ENCODE results near the gene LCE1B.

Gene LCE1B, protein sequence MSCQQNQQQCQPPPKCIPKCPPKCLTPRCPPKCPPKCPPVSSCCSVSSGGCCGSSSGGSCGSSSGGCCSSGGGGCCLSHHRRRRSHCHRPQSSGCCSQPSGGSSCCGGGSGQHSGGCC

GRCh38 chr1:152811671-152812070, at the start of gene LCE1B:
Gene LCE1B, plus strand, starts transcription at chr1:152811971. Its CDS starts 476 bp downstream, at chr1:152812447.
- DNase-seq (ENCODE audit: low spot score) = no peak

DNA sequence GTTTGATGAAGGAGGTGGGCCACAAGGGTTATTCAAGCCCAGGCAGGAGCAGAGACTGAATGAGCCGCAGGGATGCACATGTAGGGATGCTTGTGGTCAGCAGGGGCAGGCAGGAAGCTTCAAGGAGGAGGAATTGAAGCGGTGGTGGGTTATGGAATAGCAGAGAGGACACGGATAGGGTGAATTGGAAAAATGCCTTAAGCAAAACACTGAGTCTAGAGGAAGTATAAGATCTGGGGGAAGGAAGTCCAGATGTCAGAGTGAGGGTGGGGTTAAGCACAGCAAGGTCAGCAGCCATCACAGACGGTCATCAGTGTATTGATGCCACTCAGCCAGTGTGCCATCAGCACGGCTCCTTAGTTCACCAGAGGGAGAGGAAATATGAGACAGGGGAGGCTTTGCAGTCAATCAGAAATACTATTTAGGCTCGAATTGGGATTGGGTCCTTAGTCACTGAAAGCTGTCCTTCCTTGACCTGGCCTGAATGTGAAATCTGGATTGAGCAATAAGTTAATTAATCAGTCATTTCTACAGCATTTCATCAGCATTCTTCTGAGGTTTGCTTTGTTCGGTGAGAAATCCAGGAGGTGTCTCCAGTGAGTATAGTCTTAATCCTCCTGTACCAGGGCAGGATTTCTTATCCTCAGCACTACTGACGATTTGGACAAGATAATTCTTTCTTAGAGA, 42.8 kb upstream of the LCE1B start:
- DNase-seq (ENCODE audit: low spot score) = no peak

GRCh38 chr1:152770411-152770810, 41.4 kb upstream of the LCE1B start:
- no peak for DNase-seq (ENCODE audit: low spot score)

- no peak for DNase-seq (ENCODE audit: low spot score)
Measured at GRCh38 chr1:152774875-152775274, 36.9 kb upstream of the LCE1B start, which contains the start of gene LCE1F. Gene LCE1F, plus strand, starts transcription at chr1:152775140. Its CDS starts 1,232 bp downstream, at chr1:152776372.

- DNase-seq (ENCODE audit: low spot score) = no peak
Measured at GRCh38 chr1:152776361-152776760, 35.4 kb upstream of the LCE1B start.

- DNase-seq (ENCODE audit: low spot score) = peak; percentile 15
Measured at GRCh38 chr1:152777510-152778137, 34.1 kb upstream of the LCE1B start.

DNA sequence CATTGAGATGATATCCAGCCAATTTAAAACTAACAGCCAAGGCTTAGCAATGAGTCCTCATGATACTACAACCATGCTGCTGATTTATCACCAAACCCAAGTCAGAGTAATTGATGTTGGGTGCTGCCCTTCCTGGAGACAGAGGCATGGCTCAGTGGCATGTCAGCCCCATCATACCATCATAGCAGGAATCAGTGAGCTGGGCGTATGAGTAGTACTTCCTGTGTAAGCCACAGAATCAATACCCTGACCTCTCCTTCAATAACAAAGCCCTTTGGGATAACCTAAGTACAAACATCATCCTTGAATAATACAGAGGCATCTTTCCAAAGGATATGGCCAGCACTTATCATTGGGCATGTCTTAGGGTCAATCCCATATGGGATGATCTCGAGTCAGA, 28.7 kb upstream of the LCE1B start:
- no peak for DNase-seq (ENCODE audit: low spot score)

DNA sequence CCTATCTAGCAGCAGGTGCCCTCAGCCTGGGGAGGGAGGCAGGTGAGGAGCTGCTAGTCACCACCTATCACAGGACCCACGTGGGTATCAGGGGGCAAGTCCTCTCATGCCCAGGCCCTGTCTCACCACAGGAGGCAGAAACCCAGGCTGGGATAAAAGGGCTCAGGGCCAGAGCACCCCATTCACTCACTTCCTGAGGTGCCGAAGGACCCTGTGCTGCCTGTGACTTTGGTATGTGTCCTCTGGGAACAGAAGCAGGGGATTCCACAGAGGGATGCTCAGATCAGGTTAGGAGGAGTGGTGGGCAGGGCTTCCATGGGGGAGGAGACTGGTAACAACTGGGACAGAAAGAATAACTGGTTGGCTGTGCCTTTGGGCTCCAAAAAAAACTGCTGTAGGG, 25.7 kb upstream of the LCE1B start, which contains the start of gene LCE1E:
LCE1E (plus strand) TSS at position 181 of the 400 bp plus-strand sequence. CDS start 1,043 bp downstream, outside the sequence.
- DNase-seq (ENCODE audit: low spot score) = no peak

DNA sequence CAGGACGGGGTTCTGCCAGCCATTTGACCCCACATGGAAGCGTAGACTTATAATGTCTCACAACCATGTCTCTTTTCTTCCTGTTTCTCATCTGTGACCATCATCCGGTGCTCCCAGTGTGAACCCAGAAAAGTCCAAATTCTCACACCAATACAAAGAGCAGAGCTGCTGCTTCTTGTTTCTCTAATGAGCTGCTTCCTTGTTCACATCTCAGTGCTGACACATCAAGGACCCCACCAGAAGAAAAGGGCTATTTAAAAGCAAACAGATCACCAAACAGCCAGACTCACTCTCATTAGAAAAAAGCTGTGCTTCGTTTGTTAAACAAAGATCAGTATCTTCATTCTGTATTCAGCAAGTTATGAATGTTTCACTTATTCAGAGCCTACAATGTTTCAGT, 16.1 kb upstream of the LCE1B start:
- no peak for DNase-seq (ENCODE audit: low spot score)

- no peak for DNase-seq (ENCODE audit: low spot score)
Measured at GRCh38 chr1:152796421-152796820, 15.3 kb upstream of the LCE1B start, which contains the start of gene LCE1D. Gene LCE1D, plus strand, starts transcription at chr1:152796721. Its CDS starts 1,074 bp downstream, at chr1:152797795.

DNA sequence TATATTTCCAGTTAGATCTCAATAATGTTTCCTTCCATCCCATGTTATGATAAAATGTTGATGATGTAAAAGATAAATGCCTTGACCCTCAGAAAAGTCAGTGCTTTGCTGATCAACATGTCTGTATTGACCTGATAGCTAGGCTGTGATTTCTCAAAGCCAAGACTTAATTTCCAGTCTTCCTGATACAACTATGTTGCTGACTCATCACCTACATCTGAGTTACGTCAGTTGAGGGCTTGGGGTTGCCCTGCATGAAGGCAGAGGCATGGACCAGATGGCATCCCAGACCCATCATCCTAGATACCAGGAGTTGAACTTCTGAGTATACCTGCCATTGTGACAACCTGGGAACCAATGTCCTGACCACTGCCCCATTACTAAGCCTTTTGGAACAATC, 10.4 kb upstream of the LCE1B start:
- DNase-seq (ENCODE audit: low spot score) = no peak

GRCh38 chr1:152806576-152806975, 5.2 kb upstream of the LCE1B start, which contains the start of gene LCE1C:
Gene LCE1C, minus strand, starts transcription at chr1:152806651. Its CDS starts 1,173 bp downstream, at chr1:152805478.
- no peak for DNase-seq (ENCODE audit: low spot score)

GRCh38 chr1:152811050-152811449, 721 bp upstream of the LCE1B start:
- DNase-seq (ENCODE audit: low spot score) = no peak

DNA sequence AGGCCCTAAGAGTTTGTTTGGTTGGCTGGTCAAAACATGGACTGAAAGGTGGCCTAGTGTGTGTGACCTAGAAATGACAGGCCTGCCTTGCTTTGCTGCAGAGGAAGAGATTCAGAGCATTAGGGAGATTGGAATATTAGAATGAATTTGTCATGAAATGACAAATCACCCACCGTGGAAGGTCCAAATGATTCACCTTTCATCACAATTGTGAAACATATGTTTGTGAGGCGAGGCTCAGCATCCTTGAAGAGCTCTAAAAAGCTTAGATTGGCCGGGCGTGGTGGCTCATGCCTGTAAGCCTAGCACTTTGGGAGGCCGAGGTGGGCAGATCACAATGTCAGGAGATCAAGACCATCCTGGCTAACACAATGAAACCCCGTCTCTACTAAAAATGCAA, 5.5 kb downstream of the LCE1B start:
- DNase-seq (ENCODE audit: low spot score) = no peak

- no peak for DNase-seq (ENCODE audit: low spot score)
Measured at GRCh38 chr1:152823294-152823693, 11.5 kb downstream of the LCE1B start.

DNA sequence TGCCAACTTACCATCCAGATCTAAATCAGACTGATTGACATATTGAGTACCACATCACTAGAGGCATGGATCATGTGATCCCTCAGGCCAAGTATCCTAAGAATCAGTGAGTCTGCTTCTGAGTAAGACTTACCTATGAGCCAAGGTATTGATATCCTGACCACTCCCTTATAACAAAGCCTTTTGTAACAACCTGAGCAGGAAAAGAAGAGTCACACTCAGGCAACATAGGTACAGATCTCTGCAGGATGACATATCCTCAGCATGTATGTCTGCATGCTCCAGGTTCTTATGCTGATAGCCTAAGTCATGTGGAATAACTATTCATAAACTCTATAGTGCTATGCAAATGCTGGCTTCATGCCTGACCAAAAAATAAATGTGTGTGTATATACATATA, 13.2 kb downstream of the LCE1B start:
- DNase-seq (ENCODE audit: low spot score) = no peak

GRCh38 chr1:152827173-152827572, 15.4 kb downstream of the LCE1B start, which contains the start of gene LCE1A:
Gene LCE1A, plus strand, starts transcription at chr1:152827473. Its CDS starts 0 bp downstream, at chr1:152827473.
- DNase-seq (ENCODE audit: low spot score) = no peak

- no peak for DNase-seq (ENCODE audit: low spot score)
Measured at GRCh38 chr1:152836870-152837269, 25.1 kb downstream of the LCE1B start.

- DNase-seq (ENCODE audit: low spot score) = no peak
Measured at GRCh38 chr1:152842556-152842955, 30.8 kb downstream of the LCE1B start, which contains the start of gene LCE6A. Gene LCE6A, plus strand, starts transcription at chr1:152842856. Its CDS starts 665 bp downstream, at chr1:152843521.

GRCh38 chr1:152855661-152856060, 43.9 kb downstream of the LCE1B start:
- DNase-seq (ENCODE audit: low spot score) = no peak

GRCh38 chr1:152858062-152858461, 46.3 kb downstream of the LCE1B start:
- DNase-seq (ENCODE audit: low spot score) = no peak

DNA sequence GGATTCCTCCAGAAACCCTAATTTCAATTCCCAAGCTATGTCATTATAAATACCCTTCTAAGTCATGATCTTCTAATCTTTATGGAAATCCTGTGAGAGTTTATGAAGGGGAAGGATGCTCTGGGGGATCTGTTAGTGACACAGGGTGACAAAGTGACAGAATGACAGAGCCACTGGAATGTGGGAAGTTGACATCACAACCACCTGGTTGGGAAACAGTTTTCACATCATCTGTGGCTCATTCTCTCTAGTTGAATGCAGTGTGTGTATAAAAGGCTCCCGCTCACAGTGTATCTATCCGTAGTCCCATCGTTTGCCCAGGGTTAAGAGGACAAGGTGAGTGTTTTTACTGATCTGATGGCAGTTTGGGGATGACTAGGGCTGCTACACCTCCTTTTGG, 47.9 kb downstream of the LCE1B start, which contains the start of gene LCE7A:
LCE7A (plus strand) TSS at position 301 of the 400 bp plus-strand sequence. CDS start 702 bp downstream, outside the sequence.
- no peak for DNase-seq (ENCODE audit: low spot score)

GRCh38 chr1:152860129-152860528, 48.4 kb downstream of the LCE1B start:
- DNase-seq (ENCODE audit: low spot score) = no peak
